ENCODE data around the gene IL23A. TPM values are rescaled to one million over a fixed set of nuclear protein-coding genes. Genes with fewer than 3 reads are reported as not detected.

The IL23A gene
- not detected for total RNA-seq
- long read RNA-seq, partial matches to known transcripts = 0 of 1 reads
- long read RNA-seq, other reads (novel, unspliced or antisense) = 1 of 1 reads

GRCh38 chr12:56338308-56339157, at the start of gene IL23A:
Gene IL23A, plus strand, starts transcription at chr12:56338884. Its CDS starts 161 bp downstream, at chr12:56339045.
- peaks cover 16% of the 10 kb centered on the region for H3K36me3 ChIP-seq
- TF ChIP-seq CTCF (IDR thresholded peaks at IDR 0.05; ENCODE audit: borderline replicate concordance) = no peak
- no peak within 1 kb of the TSS for H3K27ac ChIP-seq (replicated peaks)
- intact Hi-C loops (cut with micrococcal nuclease) = no loop called here
- H3K9me3 ChIP-seq (replicated peaks) = no peaks in the 10 kb centered on the region
- no peak for DNase-seq
- H3K4me1 ChIP-seq = peaks cover 10% of the 10 kb centered on the region
- H3K27me3 ChIP-seq (ENCODE audit: low read depth) = no peaks in the 10 kb centered on the region
- no peak within 1 kb of the TSS for H3K4me3 ChIP-seq

DNA sequence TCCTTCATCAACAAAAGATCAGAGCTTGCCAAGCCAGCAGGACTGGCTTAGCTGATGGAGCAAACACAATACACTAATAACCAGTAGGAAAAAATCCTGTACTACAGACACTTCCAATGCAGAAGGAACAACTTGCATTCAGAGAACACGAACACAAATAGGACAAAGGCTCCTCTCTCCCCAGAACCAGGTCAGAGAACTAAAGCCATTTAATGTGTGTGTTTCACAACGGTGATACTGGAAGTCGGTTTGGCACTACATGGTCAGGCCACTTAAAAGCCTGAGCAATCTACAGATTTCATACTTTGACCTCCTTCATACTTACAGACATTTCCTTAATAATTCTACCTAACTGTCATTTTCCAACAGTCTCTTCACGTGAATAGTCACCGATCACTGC, 44.9 kb upstream of the IL23A start:
- peaks cover 49% of the 10 kb centered on the region for H3K36me3 ChIP-seq
- DNase-seq = no peak
- peaks cover 92% of the 10 kb centered on the region for H3K4me1 ChIP-seq
- intact Hi-C loops (cut with micrococcal nuclease) = no loop called here
- TF ChIP-seq CTCF (IDR thresholded peaks at IDR 0.05; ENCODE audit: borderline replicate concordance) = no peak
- peak overlapping the region; percentile 45 for H3K27ac ChIP-seq (replicated peaks)
- no peaks in the 10 kb centered on the region for H3K27me3 ChIP-seq (ENCODE audit: low read depth)
- no peaks in the 10 kb centered on the region for H3K9me3 ChIP-seq (replicated peaks)
- peak overlapping the region; percentile 7 for H3K4me3 ChIP-seq

DNA sequence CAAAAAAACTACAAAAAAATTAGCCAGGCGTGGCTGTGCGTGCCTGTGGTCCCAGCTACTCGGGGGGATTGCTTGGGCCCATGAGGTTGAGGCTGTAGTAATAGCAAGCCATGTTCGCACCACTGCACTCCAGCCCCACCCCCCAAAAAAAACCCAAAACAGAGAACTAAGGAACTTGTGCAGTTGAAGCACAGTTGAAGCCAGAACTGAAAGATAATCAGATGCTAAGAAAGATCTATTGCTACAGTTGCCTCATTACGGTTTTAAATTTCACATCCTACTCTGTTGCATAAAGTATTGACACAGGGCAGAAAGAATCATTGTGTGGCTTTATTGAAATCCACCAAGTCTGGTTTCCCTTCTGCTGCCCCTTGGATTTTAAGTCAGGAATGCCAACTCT, 42.4 kb upstream of the IL23A start:
- no peaks in the 10 kb centered on the region for H3K27me3 ChIP-seq (ENCODE audit: low read depth)
- DNase-seq = no peak
- no peak overlapping the region for H3K27ac ChIP-seq (replicated peaks)
- no peaks in the 10 kb centered on the region for H3K9me3 ChIP-seq (replicated peaks)
- no peak for TF ChIP-seq CTCF (IDR thresholded peaks at IDR 0.05; ENCODE audit: borderline replicate concordance)
- H3K36me3 ChIP-seq = peaks cover 32% of the 10 kb centered on the region
- intact Hi-C loops (cut with micrococcal nuclease) = no loop called here
- peaks cover 96% of the 10 kb centered on the region for H3K4me1 ChIP-seq
- no peak overlapping the region for H3K4me3 ChIP-seq

GRCh38 chr12:56297400-56297799, 41.3 kb upstream of the IL23A start:
- H3K27ac ChIP-seq (replicated peaks) = peak overlapping the region; percentile 99
- no peak for TF ChIP-seq CTCF (IDR thresholded peaks at IDR 0.05; ENCODE audit: borderline replicate concordance)
- no peaks in the 10 kb centered on the region for H3K27me3 ChIP-seq (ENCODE audit: low read depth)
- no peaks in the 10 kb centered on the region for H3K9me3 ChIP-seq (replicated peaks)
- H3K36me3 ChIP-seq = peaks cover 23% of the 10 kb centered on the region
- no peak for DNase-seq
- H3K4me3 ChIP-seq = peak overlapping the region; percentile 92
- intact Hi-C loops (cut with micrococcal nuclease) = no loop called here
- H3K4me1 ChIP-seq = peaks cover 96% of the 10 kb centered on the region

DNA sequence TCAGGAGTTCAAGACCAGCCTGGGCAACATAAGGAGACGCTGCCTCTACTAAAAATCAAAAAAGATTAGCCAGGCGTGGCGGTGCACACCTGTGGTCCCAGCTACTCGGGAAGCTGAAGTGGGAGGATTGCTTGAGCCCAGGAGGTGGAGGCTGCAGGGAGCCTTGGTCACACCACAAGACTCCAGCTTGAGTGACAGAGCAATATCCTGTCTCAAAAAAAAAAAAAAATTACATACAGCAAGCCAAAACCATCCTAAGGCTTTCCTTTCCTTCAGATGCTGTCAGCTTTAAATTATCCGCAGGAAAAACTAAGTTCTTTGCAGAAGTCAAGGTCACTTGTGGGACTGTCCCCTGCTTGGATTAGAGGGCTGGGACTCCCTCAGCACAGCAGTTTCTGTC, 39.9 kb upstream of the IL23A start:
- peaks cover 23% of the 10 kb centered on the region for H3K36me3 ChIP-seq
- H3K9me3 ChIP-seq (replicated peaks) = no peaks in the 10 kb centered on the region
- H3K27me3 ChIP-seq (ENCODE audit: low read depth) = no peaks in the 10 kb centered on the region
- H3K27ac ChIP-seq (replicated peaks) = peak overlapping the region; percentile 99
- H3K4me3 ChIP-seq = peak overlapping the region; percentile 92
- peaks cover 90% of the 10 kb centered on the region for H3K4me1 ChIP-seq
- no peak for DNase-seq
- TF ChIP-seq CTCF (IDR thresholded peaks at IDR 0.05; ENCODE audit: borderline replicate concordance) = no peak
- intact Hi-C loops (cut with micrococcal nuclease) = no loop called here

Data from left ventricle myocardium inferior (tissue), 1 donor.